ENCODE data around the gene USP48.

- no peak for TF ChIP-seq SNAPC4 (CRISPR knock-in tag; IDR thresholded peaks at IDR 0.05)
- no peak for TF ChIP-seq TBL1XR1 (IDR thresholded peaks at IDR 0.05; ENCODE audit: borderline replicate concordance, low read length, partially characterized antibody)
- TF ChIP-seq POLR2A (IDR thresholded peaks at IDR 0.05; ENCODE audit: insufficient read depth in 1 of 2, low read depth in 2 of 2, low read length in 2 of 2): no peak
- TF ChIP-seq SNAI1 (CRISPR knock-in tag; IDR thresholded peaks at IDR 0.05; ENCODE audit: borderline replicate concordance): no peak
- no peak for TF ChIP-seq REST (IDR thresholded peaks at IDR 0.05; ENCODE audit: borderline replicate concordance in 1 of 2, low read depth in 1 of 2, low read length in 2 of 2)
- TF ChIP-seq ETV5 (CRISPR knock-in tag; IDR thresholded peaks at IDR 0.05; ENCODE audit: borderline replicate concordance): no peak
Observed at GRCh38 chr1:21659924-21660326, 123.0 kb downstream of the USP48 start.
